HL-60 (cell line): ENCODE measurements around the gene BBIP1.
A peak's percentile ranks its signal among the peaks of the same experiment; 100 is the strongest.

ENCODE experiments used
- DNase-seq, 2 experiments: peaks; one replicate each; pipeline ENCODE4 v3.0.0-alpha.2; 2010 to 2020; ENCODE audit warnings: low read depth in 1 of 2, low spot score in 1 of 2
- H3K27ac ChIP-seq: fragments of 250-450 bp; sonication (Bioruptor Pico); replicated peaks from 2 replicates; pipeline ENCODE4 v1.5.1; 2020; ENCODE audit warnings: mild to moderate bottlenecking, moderate library complexity
- H3K27me3 ChIP-seq: fragments of 250-450 bp; sonication (Bioruptor Pico); 2 replicates; pipeline ENCODE4 v1.5.1; 2021; ENCODE audit warnings: mild to moderate bottlenecking, moderate library complexity; ENCODE audit not compliant: insufficient read depth, poor library complexity, severe bottlenecking
- H3K4me3 ChIP-seq: replicated peaks from 2 replicates; pipeline ENCODE4 v1.5.1; 2011; ENCODE audit warnings: mild to moderate bottlenecking, control low read depth, low read length; ENCODE audit not compliant: insufficient read depth
- CTCF ChIP-seq: IDR thresholded peaks from one replicate; pipeline ENCODE4 v1.5.1; 2011; ENCODE audit warnings: low read length, control low read depth, inconsistent platforms; ENCODE audit not compliant: insufficient read depth
- GABPA ChIP-seq: IDR thresholded peaks from 2 replicates; pipeline ENCODE4 v1.6.1; 2012; ENCODE audit warnings: low read depth
- POLR2AphosphoS5 ChIP-seq: IDR thresholded peaks from 2 replicates; pipeline ENCODE4 v1.6.1; 2012; ENCODE audit warnings: low read depth
- SPI1 ChIP-seq: IDR thresholded peaks from 2 replicates; pipeline ENCODE4 v1.6.1; 2012; ENCODE audit warnings: low read depth, mild to moderate bottlenecking, borderline replicate concordance
- long read RNA-seq: library from polyadenylated mRNA; unstranded; transcript quantifications from one replicate; pipeline ENCODE4 v2.0.0, GENCODE V29; 2020
- TF ChIP-seq, protein P1 (sequence below): IDR thresholded peaks from 2 replicates; pipeline ENCODE4 v1.6.1; 2012; ENCODE audit warnings: low read depth; ENCODE audit not compliant: insufficient replicate concordance

BBIP1 gene
- long read RNA-seq, transcript BBIP1-207 (4 exons, 2,119 nt), result major isoform, 11 of 22 reads
- long read RNA-seq, partial matches to known transcripts, result 6 of 22 reads
- long read RNA-seq, other reads (novel, unspliced or antisense), result 1 of 22 reads

GRCh38 chr10:110918643-110919348 is at the start of gene BBIP1:
BBIP1 (minus strand) TSS chr10:110919180; CDS start chr10:110918157, 1,023 bp downstream.
- Histone ChIP-seq H3K27me3 (no peaks in the 10 kb centered on the region), H3K4me3 (peak within 1 kb of the TSS; percentile 79), H3K27ac (peak within 1 kb of the TSS; percentile 99)
- peak; percentile 98 to 100 for DNase-seq
- TF ChIP-seq POLR2AphosphoS5, result peak; percentile 69
- peak; percentile 83 for TF ChIP-seq SPI1
- TF ChIP-seq GABPA, result peak; percentile 89
- no peak for TF ChIP-seq CTCF
- TF ChIP-seq, protein P1, sequence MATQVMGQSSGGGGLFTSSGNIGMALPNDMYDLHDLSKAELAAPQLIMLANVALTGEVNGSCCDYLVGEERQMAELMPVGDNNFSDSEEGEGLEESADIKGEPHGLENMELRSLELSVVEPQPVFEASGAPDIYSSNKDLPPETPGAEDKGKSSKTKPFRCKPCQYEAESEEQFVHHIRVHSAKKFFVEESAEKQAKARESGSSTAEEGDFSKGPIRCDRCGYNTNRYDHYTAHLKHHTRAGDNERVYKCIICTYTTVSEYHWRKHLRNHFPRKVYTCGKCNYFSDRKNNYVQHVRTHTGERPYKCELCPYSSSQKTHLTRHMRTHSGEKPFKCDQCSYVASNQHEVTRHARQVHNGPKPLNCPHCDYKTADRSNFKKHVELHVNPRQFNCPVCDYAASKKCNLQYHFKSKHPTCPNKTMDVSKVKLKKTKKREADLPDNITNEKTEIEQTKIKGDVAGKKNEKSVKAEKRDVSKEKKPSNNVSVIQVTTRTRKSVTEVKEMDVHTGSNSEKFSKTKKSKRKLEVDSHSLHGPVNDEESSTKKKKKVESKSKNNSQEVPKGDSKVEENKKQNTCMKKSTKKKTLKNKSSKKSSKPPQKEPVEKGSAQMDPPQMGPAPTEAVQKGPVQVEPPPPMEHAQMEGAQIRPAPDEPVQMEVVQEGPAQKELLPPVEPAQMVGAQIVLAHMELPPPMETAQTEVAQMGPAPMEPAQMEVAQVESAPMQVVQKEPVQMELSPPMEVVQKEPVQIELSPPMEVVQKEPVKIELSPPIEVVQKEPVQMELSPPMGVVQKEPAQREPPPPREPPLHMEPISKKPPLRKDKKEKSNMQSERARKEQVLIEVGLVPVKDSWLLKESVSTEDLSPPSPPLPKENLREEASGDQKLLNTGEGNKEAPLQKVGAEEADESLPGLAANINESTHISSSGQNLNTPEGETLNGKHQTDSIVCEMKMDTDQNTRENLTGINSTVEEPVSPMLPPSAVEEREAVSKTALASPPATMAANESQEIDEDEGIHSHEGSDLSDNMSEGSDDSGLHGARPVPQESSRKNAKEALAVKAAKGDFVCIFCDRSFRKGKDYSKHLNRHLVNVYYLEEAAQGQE, result peak; percentile 57

DNA sequence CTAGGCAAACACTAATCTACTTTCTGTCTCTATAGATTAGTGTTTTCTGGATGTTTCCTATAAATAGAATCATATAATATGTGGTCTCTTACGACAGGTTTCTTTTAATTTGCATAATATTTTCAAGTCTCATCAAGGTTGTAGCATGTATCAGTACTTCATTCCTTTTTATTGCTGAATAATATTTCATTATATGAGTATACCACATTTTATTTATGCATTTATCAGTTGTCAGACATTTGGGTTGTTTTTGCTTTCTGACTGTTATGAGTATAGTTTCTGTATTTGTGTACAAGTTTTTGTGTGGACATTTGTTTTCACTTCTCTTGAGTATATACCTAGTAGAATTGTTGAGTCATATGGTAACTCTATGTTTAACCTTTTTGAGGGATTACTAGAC is 48.7 kb upstream of the BBIP1 start:
- no peaks in the 10 kb centered on the region for H3K27me3 ChIP-seq
- no peak overlapping the region for H3K4me3 ChIP-seq
- TF ChIP-seq CTCF (no peak), POLR2AphosphoS5 (no peak), SPI1 (no peak), GABPA (no peak)
- TF ChIP-seq, protein P1, result no peak
- no peak for DNase-seq
- H3K27ac ChIP-seq, result no peak overlapping the region

- TF ChIP-seq SPI1 (no peak), POLR2AphosphoS5 (no peak), CTCF (no peak), GABPA (no peak)
- TF ChIP-seq, protein P1, result no peak
- DNase-seq, result peak in 1 of 2 experiments; percentile 3
- no peak overlapping the region for H3K27ac ChIP-seq
- H3K27me3 ChIP-seq, result no peaks in the 10 kb centered on the region
- H3K4me3 ChIP-seq, result no peak overlapping the region
Measured at GRCh38 chr10:110967009-110967630, 48.1 kb upstream of the BBIP1 start.
